Trophoblast cell (in vitro differentiated cells and primary cell): ENCODE results near the gene KLHDC1.
"Not testable (repeated sequence)": the region's sequence is repeated elsewhere in the genome, so short reads cannot be mapped to it uniquely, and the experiment has no call there.

Experiments
- DNase-seq, 2 donors: peaks; one replicate each; pipeline ENCODE4 v3.0.0-alpha.2; 2016
- H2AFZ ChIP-seq: 2 replicates; pipeline ENCODE4 v1.6.1; 2013; ENCODE audit warnings: low read length, moderate library complexity, mild to moderate bottlenecking; ENCODE audit not compliant: insufficient read depth, poor library complexity
- H2AK5ac ChIP-seq: 2 replicates; pipeline ENCODE4 v1.6.1; 2013; ENCODE audit warnings: mild to moderate bottlenecking, low read length
- H2BK120ac ChIP-seq: 2 replicates; pipeline ENCODE4 v1.6.1; 2013; ENCODE audit warnings: low read length, mild to moderate bottlenecking, moderate library complexity; ENCODE audit not compliant: insufficient read depth, poor library complexity
- H2BK12ac ChIP-seq: 2 replicates; pipeline ENCODE4 v1.6.1; 2013; ENCODE audit warnings: mild to moderate bottlenecking, low read length, moderate library complexity
- H2BK5ac ChIP-seq: 2 replicates; pipeline ENCODE4 v1.6.1; 2013; ENCODE audit warnings: low read length, low read depth, moderate library complexity, mild to moderate bottlenecking; ENCODE audit not compliant: poor library complexity
- H3K14ac ChIP-seq: 2 replicates; pipeline ENCODE4 v1.6.1; 2013; ENCODE audit warnings: mild to moderate bottlenecking, low read length
- H3K18ac ChIP-seq: 2 replicates; pipeline ENCODE4 v1.6.1; 2013; ENCODE audit warnings: mild to moderate bottlenecking, low read length
- H3K23ac ChIP-seq: 2 replicates; pipeline ENCODE4 v1.6.1; 2013; ENCODE audit warnings: low read length
- H3K27ac ChIP-seq: 2 replicates; pipeline ENCODE4 v1.5.1; 2013; ENCODE audit warnings: low read depth, mild to moderate bottlenecking, inconsistent platforms, low read length, moderate library complexity
- H3K27me3 ChIP-seq: 2 replicates; pipeline ENCODE4 v1.6.1; 2013; ENCODE audit warnings: inconsistent platforms, mild to moderate bottlenecking, low read length, moderate library complexity; ENCODE audit not compliant: insufficient read depth
- H3K36me3 ChIP-seq, 2 experiments: 1 replicate in 1 of 2; 2 replicates in 1 of 2; pipeline ENCODE4 v1.6.1; 2013; ENCODE audit warnings: low read length in 2 of 2, mild to moderate bottlenecking in 2 of 2, moderate library complexity in 1 of 2; ENCODE audit not compliant: insufficient read depth in 2 of 2, control insufficient read depth in 1 of 2
- H3K4ac ChIP-seq: 2 replicates; pipeline ENCODE4 v1.6.1; 2013; ENCODE audit warnings: low read depth, mild to moderate bottlenecking, low read length, moderate library complexity
- H3K4me1 ChIP-seq, 2 experiments: 1 replicate in 1 of 2; 2 replicates in 1 of 2; pipeline ENCODE4 v1.6.1; 2013; ENCODE audit warnings: low read length in 2 of 2, mild to moderate bottlenecking in 2 of 2, moderate library complexity in 1 of 2; ENCODE audit not compliant: insufficient read depth in 2 of 2, control insufficient read depth in 1 of 2
- H3K4me2 ChIP-seq: 2 replicates; pipeline ENCODE4 v1.6.1; 2013; ENCODE audit warnings: inconsistent platforms, mild to moderate bottlenecking, low read length, moderate library complexity
- H3K4me3 ChIP-seq: 2 replicates; pipeline ENCODE4 v1.5.1; 2013; ENCODE audit warnings: mild to moderate bottlenecking, low read depth, low read length, inconsistent platforms
- H3K79me1 ChIP-seq: one replicate; pipeline ENCODE4 v1.6.1; 2013; ENCODE audit warnings: low read length
- H3K79me2 ChIP-seq: 2 replicates; pipeline ENCODE4 v1.6.1; 2013; ENCODE audit warnings: low read length, mild to moderate bottlenecking; ENCODE audit not compliant: control insufficient read depth, insufficient read depth, poor library complexity
- H3K9ac ChIP-seq: 2 replicates; pipeline ENCODE4 v1.6.1; 2013; ENCODE audit warnings: mild to moderate bottlenecking, low read length
- H3K9me3 ChIP-seq: 2 replicates; pipeline ENCODE4 v1.6.1; 2013; ENCODE audit warnings: low read depth, mild to moderate bottlenecking, control low read depth, inconsistent platforms, low read length; ENCODE audit not compliant: insufficient read depth
- H4K12ac ChIP-seq: 2 replicates; pipeline ENCODE4 v1.6.1; 2013; ENCODE audit warnings: low read depth, mild to moderate bottlenecking, low read length, moderate library complexity
- H4K8ac ChIP-seq: 2 replicates; pipeline ENCODE4 v1.6.1; 2013; ENCODE audit warnings: low read depth, mild to moderate bottlenecking, low read length, moderate library complexity
- H4K91ac ChIP-seq: one replicate; pipeline ENCODE4 v1.6.1; 2013; ENCODE audit warnings: low read depth, mild to moderate bottlenecking, low read length, moderate library complexity
- WGBS: extraction: QIAGEN DNeasy Blood & Tissue Kit; methylation state at CpG from one replicate; pipeline ENCODE4 v1.1.7; 2013; ENCODE audit warnings: missing lambda C conversion rate; ENCODE audit not compliant: insufficient read length, insufficient coverage; ENCODE audit errors: extremely low coverage; 5-methylcytosine and 5-hydroxymethylcytosine counted together

The KLHDC1 gene

GRCh38 chr14:49770212-49770817 lies 77.4 kb downstream of the KLHDC1 start:
- Histone ChIP-seq H3K23ac (no peak overlapping the region), H3K9ac (no peak overlapping the region), H4K91ac (no peak overlapping the region), H3K4me3 (no peak overlapping the region), H3K79me2 (peaks cover 11% of the 10 kb centered on the region), H3K79me1 (peaks cover 11% of the 10 kb centered on the region), H2AFZ (no peak overlapping the region), H4K8ac (no peak overlapping the region), H3K36me3 (peaks cover 0 to 1% of the 10 kb centered on the region in 2 experiments), H3K14ac (no peak overlapping the region), H2BK12ac (no peak overlapping the region), H2BK5ac (no peak overlapping the region), H3K4me1 (peaks cover 6 to 10% of the 10 kb centered on the region in 2 experiments), H3K18ac (no peak overlapping the region), H4K12ac (no peak overlapping the region), H3K27ac (no peak overlapping the region), H2AK5ac (no peak overlapping the region), H3K9me3 (no peaks in the 10 kb centered on the region), H3K27me3 (no peaks in the 10 kb centered on the region), H3K4me2 (peak overlapping the region; percentile 95), H3K4ac (peak overlapping the region; percentile 21), H2BK120ac (no peak overlapping the region)
- DNase-seq, result peak; percentile 6 to 30
- WGBS, result no CpG with 5 or more reads among the region's 4 CpGs

GRCh38 chr14:49771691-49772090 lies 78.8 kb downstream of the KLHDC1 start:
- Histone ChIP-seq H3K79me1 (peaks cover 11% of the 10 kb centered on the region), H3K79me2 (peaks cover 11% of the 10 kb centered on the region)
- H3K4me3 ChIP-seq, H3K14ac ChIP-seq, H4K8ac ChIP-seq, H3K36me3 ChIP-seq, H3K4ac ChIP-seq, H2BK12ac ChIP-seq, H3K9ac ChIP-seq, H3K27me3 ChIP-seq, H4K12ac ChIP-seq, H3K27ac ChIP-seq, H2AK5ac ChIP-seq, H3K18ac ChIP-seq, H3K23ac ChIP-seq, H2BK120ac ChIP-seq, H3K4me1 ChIP-seq, H4K91ac ChIP-seq, H3K4me2 ChIP-seq, H2BK5ac ChIP-seq, DNase-seq, H2AFZ ChIP-seq, H3K9me3 ChIP-seq: not testable (repeated sequence)
- no CpG with 5 or more reads among the region's 10 CpGs for WGBS

GRCh38 chr14:49774106-49774505 lies 81.2 kb downstream of the KLHDC1 start:
- Histone ChIP-seq H3K14ac (no peak overlapping the region), H2AK5ac (no peak overlapping the region), H3K9ac (no peak overlapping the region), H3K27me3 (no peaks in the 10 kb centered on the region), H3K36me3 (peaks cover 6 to 10% of the 10 kb centered on the region in 2 experiments), H3K4me3 (no peak overlapping the region), H3K18ac (no peak overlapping the region), H4K8ac (no peak overlapping the region), H2AFZ (no peak overlapping the region), H2BK12ac (no peak overlapping the region), H4K91ac (no peak overlapping the region), H3K27ac (no peak overlapping the region), H3K79me1 (no peaks in the 10 kb centered on the region), H3K4me2 (no peak overlapping the region), H3K4ac (no peak overlapping the region), H3K23ac (no peak overlapping the region), H3K9me3 (no peaks in the 10 kb centered on the region), H2BK5ac (no peak overlapping the region), H4K12ac (no peak overlapping the region), H3K4me1 (peaks cover 6 to 10% of the 10 kb centered on the region in 2 experiments), H2BK120ac (no peak overlapping the region), H3K79me2 (no peaks in the 10 kb centered on the region)
- WGBS, result no CpG with 5 or more reads among the region's 1 CpG
- DNase-seq, result no peak

GRCh38 chr14:49778421-49778820 lies 85.5 kb downstream of the KLHDC1 start:
- H4K8ac ChIP-seq, result no peak overlapping the region
- no peak overlapping the region for H2AK5ac ChIP-seq
- H3K4me3 ChIP-seq, result no peak overlapping the region
- H3K9ac ChIP-seq, result no peak overlapping the region
- no peak overlapping the region for H2AFZ ChIP-seq
- H4K12ac ChIP-seq, result no peak overlapping the region
- H4K91ac ChIP-seq, result no peak overlapping the region
- no peaks in the 10 kb centered on the region for H3K79me1 ChIP-seq
- no peak for DNase-seq
- H3K23ac ChIP-seq, result no peak overlapping the region
- H3K14ac ChIP-seq, result no peak overlapping the region
- H3K9me3 ChIP-seq, result no peaks in the 10 kb centered on the region
- no peak overlapping the region for H3K4me2 ChIP-seq
- no peak overlapping the region for H2BK5ac ChIP-seq
- no peak overlapping the region for H2BK12ac ChIP-seq
- H2BK120ac ChIP-seq, result no peak overlapping the region
- H3K4me1 ChIP-seq, result no peaks in the 10 kb centered on the region
- no CpG with 5 or more reads among the region's 2 CpGs for WGBS
- H3K79me2 ChIP-seq, result no peaks in the 10 kb centered on the region
- peaks cover 15 to 27% of the 10 kb centered on the region in 2 experiments for H3K36me3 ChIP-seq
- H3K27me3 ChIP-seq, result no peaks in the 10 kb centered on the region
- no peak overlapping the region for H3K27ac ChIP-seq
- no peak overlapping the region for H3K18ac ChIP-seq
- no peak overlapping the region for H3K4ac ChIP-seq
